ENCODE results near the gene ZNF839.
"Not testable (repeated sequence)": the region's sequence is repeated elsewhere in the genome, so short reads cannot be mapped to it uniquely, and the experiment has no call there.

ZNF839 gene

GRCh38 chr14:102314242-102315011 lies 5.1 kb upstream of the ZNF839 start:
- DNase-seq: peak; percentile 57

- no peak for DNase-seq
These were observed 4.4 kb upstream of the ZNF839 start for GRCh38 chr14:102315121-102315520.

- no peak for DNase-seq
These were observed 3.2 kb upstream of the ZNF839 start for GRCh38 chr14:102316338-102316742.

- peak; percentile 80 for DNase-seq
These were observed 2.6 kb upstream of the ZNF839 start for GRCh38 chr14:102316743-102317563.

- DNase-seq: no peak
These were observed 1.8 kb upstream of the ZNF839 start for GRCh38 chr14:102317564-102318248.

GRCh38 chr14:102318781-102319276 lies 717 bp upstream of the ZNF839 start:
- no peak for DNase-seq

- DNase-seq: no peak
These were observed 601 bp downstream of the ZNF839 start for GRCh38 chr14:102320033-102320660.

GRCh38 chr14:102320671-102321455 lies 1.3 kb downstream of the ZNF839 start:
- DNase-seq: no peak

GRCh38 chr14:102321456-102322422 lies 2.2 kb downstream of the ZNF839 start:
- DNase-seq: no peak

- no peak for DNase-seq
These were observed 3.6 kb downstream of the ZNF839 start for GRCh38 chr14:102323102-102323501.

- no peak for DNase-seq
These were observed 6.3 kb downstream of the ZNF839 start for GRCh38 chr14:102325791-102326345.

- DNase-seq: no peak
These were observed 7.0 kb downstream of the ZNF839 start for GRCh38 chr14:102326583-102326982.

GRCh38 chr14:102329381-102329780 lies 9.8 kb downstream of the ZNF839 start:
- not testable (repeated sequence) for DNase-seq

GRCh38 chr14:102330806-102331205 lies 11.3 kb downstream of the ZNF839 start:
- DNase-seq: no peak

- DNase-seq: no peak
These were observed 13.8 kb downstream of the ZNF839 start for GRCh38 chr14:102333390-102333789.

- DNase-seq: no peak
These were observed 14.5 kb downstream of the ZNF839 start for GRCh38 chr14:102333795-102334705.

GRCh38 chr14:102335163-102335562 lies 15.6 kb downstream of the ZNF839 start:
- no peak for DNase-seq

- DNase-seq: no peak
These were observed 19.2 kb downstream of the ZNF839 start for GRCh38 chr14:102338724-102339123.

- DNase-seq: no peak
These were observed 22.0 kb downstream of the ZNF839 start for GRCh38 chr14:102341566-102341965.

Data from SHP77 treated with DMSO at 0.1 percent for 48 hours (cell line).